GM18907 (cell line): ENCODE results near the gene NBEAL1.
"Not testable (repeated sequence)": the region's sequence is repeated elsewhere in the genome, so short reads cannot be mapped to it uniquely, and the experiment has no call there.

Experiments used
- ATAC-seq: cut with Tn5 transposase; IDR thresholded peaks from one replicate; pipeline ENCODE4 v1.9.1; 2021; ENCODE audit warnings: mild to moderate bottlenecking, moderate library complexity; ENCODE audit not compliant: unreplicated experiment

Gene NBEAL1

GRCh38 chr2:203201426-203201825 is 186.8 kb downstream of the NBEAL1 start:
- no peak for ATAC-seq

DNA sequence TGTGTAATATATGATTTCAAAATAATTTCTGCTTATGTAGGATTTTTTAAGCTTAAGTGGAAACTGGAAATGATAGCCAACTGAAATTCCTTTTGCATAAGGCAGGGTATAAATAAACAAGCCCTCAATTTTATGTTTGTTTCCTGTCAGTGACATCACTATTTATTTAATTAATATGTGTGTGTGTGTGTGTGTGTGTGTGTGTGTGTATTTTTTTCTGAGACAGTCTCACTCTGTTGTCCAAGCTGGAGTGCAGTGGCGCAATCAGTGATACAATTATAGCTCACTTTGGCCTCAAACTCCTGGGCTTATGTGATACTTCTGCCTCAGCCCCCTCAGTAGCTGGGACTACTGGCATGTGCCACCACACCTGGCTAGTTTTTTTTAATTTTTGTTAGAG is 194.9 kb downstream of the NBEAL1 start:
- ATAC-seq, result no peak

GRCh38 chr2:203225423-203226039 is 210.9 kb downstream of the NBEAL1 start:
- ATAC-seq, result peak; percentile 71

- not testable (repeated sequence) for ATAC-seq
These were observed 215.0 kb downstream of the NBEAL1 start for GRCh38 chr2:203229674-203230073.

GRCh38 chr2:203237346-203238238 is 222.9 kb downstream of the NBEAL1 start:
- ATAC-seq, result no peak

DNA sequence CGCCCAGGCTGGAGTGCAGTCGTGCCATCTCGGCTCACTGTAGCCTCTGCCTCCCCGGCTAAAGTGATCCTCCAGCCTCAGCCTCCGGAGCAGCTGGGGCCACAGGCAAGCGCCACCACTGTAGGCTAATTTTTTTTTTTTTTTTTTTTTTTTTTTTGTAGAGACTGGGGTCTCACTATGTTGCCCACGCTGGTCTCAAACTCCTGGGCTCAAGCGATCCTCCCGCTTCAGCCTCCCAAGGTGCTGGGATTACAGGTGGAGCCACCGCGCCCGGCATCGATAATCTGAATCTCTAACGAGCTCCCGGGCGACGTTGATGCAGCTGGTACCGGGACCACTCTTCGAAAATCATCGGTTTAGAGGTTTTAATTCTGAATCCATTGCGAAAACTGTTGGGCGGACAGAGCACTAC is 223.6 kb downstream of the NBEAL1 start:
- ATAC-seq, result no peak

- ATAC-seq, result peak; percentile 91
These were observed 224.2 kb downstream of the NBEAL1 start, which contains the start of gene CYP20A1 for GRCh38 chr2:203238704-203239526. Gene CYP20A1, plus strand, starts transcription at chr2:203239018. Its CDS starts 45 bp downstream, at chr2:203239063.

GRCh38 chr2:203240491-203240890 is 225.8 kb downstream of the NBEAL1 start:
- no peak for ATAC-seq

DNA sequence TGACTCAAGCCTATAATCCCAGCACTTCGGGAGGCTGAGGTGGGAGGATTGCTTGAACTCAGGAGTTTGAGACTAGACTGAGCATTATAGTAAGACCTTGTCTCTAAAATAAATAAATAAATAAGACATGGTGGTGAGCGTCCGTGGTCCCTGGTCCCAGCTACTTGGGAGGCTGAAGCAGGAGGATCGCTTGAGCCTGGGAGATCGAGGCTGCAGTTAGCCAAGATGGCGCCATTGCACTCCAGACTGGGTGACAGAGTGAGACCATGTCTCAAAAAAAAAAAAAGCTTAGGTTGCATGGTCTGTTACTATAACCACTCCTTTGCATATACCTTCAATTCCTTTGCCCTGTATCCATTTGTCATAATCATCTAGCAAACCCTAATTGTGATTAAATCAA is 227.8 kb downstream of the NBEAL1 start:
- ATAC-seq, result no peak

GRCh38 chr2:203246646-203247045 is 232.0 kb downstream of the NBEAL1 start:
- no peak for ATAC-seq

DNA sequence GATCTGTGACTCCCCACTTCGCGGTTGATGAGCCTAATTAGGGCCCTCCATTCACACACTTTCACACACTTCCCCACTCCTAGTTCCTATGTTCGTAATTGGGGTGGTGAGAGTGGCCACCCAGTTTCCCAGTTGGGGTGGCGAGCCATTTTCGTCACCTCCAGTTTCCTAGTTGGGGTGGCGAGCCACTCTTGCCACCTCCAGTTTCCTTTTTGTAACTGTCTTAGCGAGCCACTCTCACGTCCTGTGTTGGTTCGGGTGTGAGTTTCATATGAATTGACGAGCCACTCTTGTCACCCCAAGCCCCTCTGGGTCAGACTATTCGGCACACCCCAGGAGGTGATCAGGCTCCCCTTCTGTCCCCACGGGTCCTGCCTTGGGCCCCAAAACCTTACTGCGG is 238.1 kb downstream of the NBEAL1 start:
- no peak for ATAC-seq

GRCh38 chr2:203253422-203254095 is 238.9 kb downstream of the NBEAL1 start:
- ATAC-seq, result not testable (repeated sequence)

GRCh38 chr2:203261326-203262159 is 246.9 kb downstream of the NBEAL1 start:
- no peak for ATAC-seq
